ENCODE results near the gene MAP2K5.
A peak's percentile ranks its signal among the peaks of the same experiment; 100 is the strongest.

Gene MAP2K5

DNA sequence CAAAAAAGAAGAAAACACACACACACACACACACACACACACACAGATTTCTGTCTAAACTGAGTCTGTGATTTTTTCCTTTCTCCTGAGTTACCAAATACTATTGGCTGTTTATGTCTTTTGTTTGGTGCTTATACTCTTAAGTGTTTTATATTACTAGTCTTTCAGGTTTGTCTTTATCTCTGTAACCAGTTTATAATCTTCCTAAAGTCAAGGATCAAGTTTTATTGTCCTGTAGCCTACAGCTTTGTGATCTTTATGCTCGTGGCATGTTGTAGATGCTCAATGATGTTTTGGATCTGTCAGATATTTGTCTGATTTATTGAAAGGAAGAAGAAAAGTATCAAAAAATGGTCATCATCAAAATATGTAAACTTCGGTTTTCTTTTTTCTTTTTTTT lies 4.6 kb downstream of the MAP2K5 start (continued):
- 0 out of 2 replicates have a peak, but pooled peaks have one; percentile 38 for TF ChIP-seq GFI1B (tag by site-specific recombination; IDR thresholded peaks at IDR 0.05)
- TF ChIP-seq, protein P1, sequence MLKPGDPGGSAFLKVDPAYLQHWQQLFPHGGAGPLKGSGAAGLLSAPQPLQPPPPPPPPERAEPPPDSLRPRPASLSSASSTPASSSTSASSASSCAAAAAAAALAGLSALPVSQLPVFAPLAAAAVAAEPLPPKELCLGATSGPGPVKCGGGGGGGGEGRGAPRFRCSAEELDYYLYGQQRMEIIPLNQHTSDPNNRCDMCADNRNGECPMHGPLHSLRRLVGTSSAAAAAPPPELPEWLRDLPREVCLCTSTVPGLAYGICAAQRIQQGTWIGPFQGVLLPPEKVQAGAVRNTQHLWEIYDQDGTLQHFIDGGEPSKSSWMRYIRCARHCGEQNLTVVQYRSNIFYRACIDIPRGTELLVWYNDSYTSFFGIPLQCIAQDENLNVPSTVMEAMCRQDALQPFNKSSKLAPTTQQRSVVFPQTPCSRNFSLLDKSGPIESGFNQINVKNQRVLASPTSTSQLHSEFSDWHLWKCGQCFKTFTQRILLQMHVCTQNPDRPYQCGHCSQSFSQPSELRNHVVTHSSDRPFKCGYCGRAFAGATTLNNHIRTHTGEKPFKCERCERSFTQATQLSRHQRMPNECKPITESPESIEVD (tag by site-specific recombination; IDR thresholded peaks at IDR 0.05) = peak; percentile 51; the same call in 1 of the 2 replicates
- no peak for TF ChIP-seq ZNF133 (tag by site-specific recombination; IDR thresholded peaks at IDR 0.05)
- TF ChIP-seq, protein P2, sequence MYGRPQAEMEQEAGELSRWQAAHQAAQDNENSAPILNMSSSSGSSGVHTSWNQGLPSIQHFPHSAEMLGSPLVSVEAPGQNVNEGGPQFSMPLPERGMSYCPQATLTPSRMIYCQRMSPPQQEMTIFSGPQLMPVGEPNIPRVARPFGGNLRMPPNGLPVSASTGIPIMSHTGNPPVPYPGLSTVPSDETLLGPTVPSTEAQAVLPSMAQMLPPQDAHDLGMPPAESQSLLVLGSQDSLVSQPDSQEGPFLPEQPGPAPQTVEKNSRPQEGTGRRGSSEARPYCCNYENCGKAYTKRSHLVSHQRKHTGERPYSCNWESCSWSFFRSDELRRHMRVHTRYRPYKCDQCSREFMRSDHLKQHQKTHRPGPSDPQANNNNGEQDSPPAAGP (tag by site-specific recombination; IDR thresholded peaks at IDR 0.05) = no peak
- TF ChIP-seq, protein P3, sequence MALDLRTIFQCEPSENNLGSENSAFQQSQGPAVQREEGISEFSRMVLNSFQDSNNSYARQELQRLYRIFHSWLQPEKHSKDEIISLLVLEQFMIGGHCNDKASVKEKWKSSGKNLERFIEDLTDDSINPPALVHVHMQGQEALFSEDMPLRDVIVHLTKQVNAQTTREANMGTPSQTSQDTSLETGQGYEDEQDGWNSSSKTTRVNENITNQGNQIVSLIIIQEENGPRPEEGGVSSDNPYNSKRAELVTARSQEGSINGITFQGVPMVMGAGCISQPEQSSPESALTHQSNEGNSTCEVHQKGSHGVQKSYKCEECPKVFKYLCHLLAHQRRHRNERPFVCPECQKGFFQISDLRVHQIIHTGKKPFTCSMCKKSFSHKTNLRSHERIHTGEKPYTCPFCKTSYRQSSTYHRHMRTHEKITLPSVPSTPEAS (tag by site-specific recombination; IDR thresholded peaks at IDR 0.05) = 0 out of 2 replicates have a peak, but pooled peaks have one; percentile 33

DNA sequence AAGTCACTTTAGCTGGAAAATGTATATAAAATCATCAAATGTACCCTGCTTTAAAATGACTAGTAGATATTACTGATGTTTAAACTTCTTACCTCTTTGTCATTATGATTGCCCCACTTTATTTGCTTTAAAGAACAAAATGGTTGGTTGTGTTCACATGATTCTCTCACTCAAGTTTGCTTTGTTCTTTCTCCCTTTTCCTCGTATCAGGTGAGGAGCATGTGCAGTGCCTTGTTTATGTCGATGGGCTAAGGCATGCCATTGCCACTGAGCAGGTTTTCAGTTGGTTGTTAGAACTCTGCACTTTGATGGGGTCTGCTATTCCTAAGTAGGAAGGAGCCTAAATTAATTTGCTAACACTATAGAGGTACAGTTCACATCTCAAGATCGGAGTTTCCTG lies 5.3 kb downstream of the MAP2K5 start:
- TF ChIP-seq, protein P4, sequence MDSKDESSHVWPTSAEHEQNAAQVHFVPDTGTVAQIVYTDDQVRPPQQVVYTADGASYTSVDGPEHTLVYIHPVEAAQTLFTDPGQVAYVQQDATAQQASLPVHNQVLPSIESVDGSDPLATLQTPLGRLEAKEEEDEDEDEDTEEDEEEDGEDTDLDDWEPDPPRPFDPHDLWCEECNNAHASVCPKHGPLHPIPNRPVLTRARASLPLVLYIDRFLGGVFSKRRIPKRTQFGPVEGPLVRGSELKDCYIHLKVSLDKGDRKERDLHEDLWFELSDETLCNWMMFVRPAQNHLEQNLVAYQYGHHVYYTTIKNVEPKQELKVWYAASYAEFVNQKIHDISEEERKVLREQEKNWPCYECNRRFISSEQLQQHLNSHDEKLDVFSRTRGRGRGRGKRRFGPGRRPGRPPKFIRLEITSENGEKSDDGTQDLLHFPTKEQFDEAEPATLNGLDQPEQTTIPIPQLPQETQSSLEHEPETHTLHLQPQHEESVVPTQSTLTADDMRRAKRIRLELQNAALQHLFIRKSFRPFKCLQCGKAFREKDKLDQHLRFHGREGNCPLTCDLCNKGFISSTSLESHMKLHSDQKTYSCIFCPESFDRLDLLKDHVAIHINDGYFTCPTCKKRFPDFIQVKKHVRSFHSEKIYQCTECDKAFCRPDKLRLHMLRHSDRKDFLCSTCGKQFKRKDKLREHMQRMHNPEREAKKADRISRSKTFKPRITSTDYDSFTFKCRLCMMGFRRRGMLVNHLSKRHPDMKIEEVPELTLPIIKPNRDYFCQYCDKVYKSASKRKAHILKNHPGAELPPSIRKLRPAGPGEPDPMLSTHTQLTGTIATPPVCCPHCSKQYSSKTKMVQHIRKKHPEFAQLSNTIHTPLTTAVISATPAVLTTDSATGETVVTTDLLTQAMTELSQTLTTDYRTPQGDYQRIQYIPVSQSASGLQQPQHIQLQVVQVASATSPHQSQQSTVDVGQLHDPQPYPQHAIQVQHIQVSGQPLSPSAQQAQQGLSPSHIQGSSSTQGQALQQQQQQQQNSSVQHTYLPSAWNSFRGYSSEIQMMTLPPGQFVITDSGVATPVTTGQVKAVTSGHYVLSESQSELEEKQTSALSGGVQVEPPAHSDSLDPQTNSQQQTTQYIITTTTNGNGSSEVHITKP (tag by site-specific recombination; IDR thresholded peaks at IDR 0.05) = peak; percentile 27; the same call in 1 of the 2 replicates
- no peak for TF ChIP-seq ZNF654 (tag by site-specific recombination; IDR thresholded peaks at IDR 0.05; ENCODE audit: low read depth)
- TF ChIP-seq TRIM28 (IDR thresholded peaks at IDR 0.05; ENCODE audit: borderline replicate concordance, low read length) = no peak
- TF ChIP-seq, protein P5, sequence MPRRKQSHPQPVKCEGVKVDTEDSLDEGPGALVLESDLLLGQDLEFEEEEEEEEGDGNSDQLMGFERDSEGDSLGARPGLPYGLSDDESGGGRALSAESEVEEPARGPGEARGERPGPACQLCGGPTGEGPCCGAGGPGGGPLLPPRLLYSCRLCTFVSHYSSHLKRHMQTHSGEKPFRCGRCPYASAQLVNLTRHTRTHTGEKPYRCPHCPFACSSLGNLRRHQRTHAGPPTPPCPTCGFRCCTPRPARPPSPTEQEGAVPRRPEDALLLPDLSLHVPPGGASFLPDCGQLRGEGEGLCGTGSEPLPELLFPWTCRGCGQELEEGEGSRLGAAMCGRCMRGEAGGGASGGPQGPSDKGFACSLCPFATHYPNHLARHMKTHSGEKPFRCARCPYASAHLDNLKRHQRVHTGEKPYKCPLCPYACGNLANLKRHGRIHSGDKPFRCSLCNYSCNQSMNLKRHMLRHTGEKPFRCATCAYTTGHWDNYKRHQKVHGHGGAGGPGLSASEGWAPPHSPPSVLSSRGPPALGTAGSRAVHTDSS (tag by site-specific recombination; IDR thresholded peaks at IDR 0.05) = no peak
- TF ChIP-seq ZBTB17 (tag by site-specific recombination; IDR thresholded peaks at IDR 0.05) = peak; percentile 67
- no peak for TF ChIP-seq ZNF24 (tag by site-specific recombination; IDR thresholded peaks at IDR 0.05)
- 0 out of 2 replicates have a peak, but pooled peaks have one; percentile 35 for TF ChIP-seq ZNF2 (tag by site-specific recombination; IDR thresholded peaks at IDR 0.05)
- 0 out of 2 replicates have a peak, but pooled peaks have one; percentile 4 for TF ChIP-seq ZFP37 (tag by site-specific recombination; IDR thresholded peaks at IDR 0.05)
- TF ChIP-seq ZNF433 (tag by site-specific recombination; IDR thresholded peaks at IDR 0.05; ENCODE audit: low read depth) = no peak
- TF ChIP-seq, protein P6, sequence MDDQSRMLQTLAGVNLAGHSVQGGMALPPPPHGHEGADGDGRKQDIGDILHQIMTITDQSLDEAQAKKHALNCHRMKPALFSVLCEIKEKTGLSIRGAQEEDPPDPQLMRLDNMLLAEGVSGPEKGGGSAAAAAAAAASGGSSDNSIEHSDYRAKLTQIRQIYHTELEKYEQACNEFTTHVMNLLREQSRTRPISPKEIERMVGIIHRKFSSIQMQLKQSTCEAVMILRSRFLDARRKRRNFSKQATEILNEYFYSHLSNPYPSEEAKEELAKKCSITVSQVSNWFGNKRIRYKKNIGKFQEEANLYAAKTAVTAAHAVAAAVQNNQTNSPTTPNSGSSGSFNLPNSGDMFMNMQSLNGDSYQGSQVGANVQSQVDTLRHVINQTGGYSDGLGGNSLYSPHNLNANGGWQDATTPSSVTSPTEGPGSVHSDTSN (CRISPR knock-in tag; IDR thresholded peaks at IDR 0.05) = no peak
- Histone ChIP-seq H3K27ac (ENCODE audit: extremely low read depth, low read depth, low read length) (peak overlapping the region; percentile 43; the same call in 1 of the 2 replicates), H3K4me3 (ENCODE audit: low read depth, low read length) (no peak overlapping the region), H3K36me3 (ENCODE audit: control insufficient read depth in 2 of 2, insufficient read depth in 1 of 2, low read length in 2 of 2) (peaks cover 16 to 17% of the 10 kb centered on the region in 2 experiments; a peak in 2 of 3 replicates), H3K9me3 (ENCODE audit: control insufficient read depth, insufficient read depth, low read depth, low read length) (no peaks in the 10 kb centered on the region), H3K4me1 (ENCODE audit: control insufficient read depth, insufficient read depth, low read length) (peaks cover 34% of the 10 kb centered on the region)
- ChIA-PET CTCF (interaction anchor here (0.7 kb wide), 1 partner anchor 264 kb away, joined by 3 read pairs; no protein-coding TSS in a partner anchor), POLR2A (no interaction called here)
